HEK293T (cell line): Measurements from ENCODE around the gene UPF3B.

Source experiments
- ARNT ChIP-seq: fragments of 450-650 bp; IDR thresholded peaks from 2 replicates; pipeline ENCODE4 v1.6.1; 2017; ENCODE audit warnings: mild to moderate bottlenecking
- BHLHE40 ChIP-seq: fragments of 450-650 bp; IDR thresholded peaks from 2 replicates; pipeline ENCODE4 v1.6.1; 2016; ENCODE audit warnings: mild to moderate bottlenecking, moderate library complexity, borderline replicate concordance
- CTBP1 ChIP-seq: fragments of 450-650 bp; IDR thresholded peaks from 2 replicates; pipeline ENCODE4 v1.6.1; 2016; ENCODE audit warnings: borderline replicate concordance
- ELF4 ChIP-seq: fragments of 450-650 bp; IDR thresholded peaks from 2 replicates; pipeline ENCODE4 v1.6.1; 2017; ENCODE audit warnings: antibody characterized with exemption
- FOXA1 ChIP-seq: fragments of 450-650 bp; IDR thresholded peaks from 2 replicates; pipeline ENCODE4 v1.6.1; 2016; ENCODE audit warnings: mild to moderate bottlenecking
- FOXK2 ChIP-seq: fragments of 450-650 bp; IDR thresholded peaks from 2 replicates; pipeline ENCODE4 v1.6.1; 2016; ENCODE audit warnings: mild to moderate bottlenecking
- FOXM1 ChIP-seq: fragments of 450-650 bp; IDR thresholded peaks from 2 replicates; pipeline ENCODE4 v1.6.1; 2017; ENCODE audit warnings: mild to moderate bottlenecking, borderline replicate concordance
- L3MBTL2 ChIP-seq: fragments of 450-650 bp; conservative IDR thresholded peaks from 2 replicates; pipeline ENCODE4 v1.6.1; 2016; ENCODE audit warnings: mild to moderate bottlenecking
- LEF1 ChIP-seq: fragments of 450-650 bp; IDR thresholded peaks from 2 replicates; pipeline ENCODE4 v1.6.1; 2017; ENCODE audit warnings: mild to moderate bottlenecking, borderline replicate concordance
- NFRKB ChIP-seq: fragments of 450-650 bp; IDR thresholded peaks from 2 replicates; pipeline ENCODE4 v1.6.1; 2016; ENCODE audit warnings: mild to moderate bottlenecking, moderate library complexity
- SUZ12 ChIP-seq: fragments of 450-650 bp; IDR thresholded peaks from 2 replicates; pipeline ENCODE4 v1.6.1; 2016; ENCODE audit warnings: mild to moderate bottlenecking
- TARDBP ChIP-seq: fragments of 450-650 bp; IDR thresholded peaks from 2 replicates; pipeline ENCODE4 v1.6.1; 2016
- TF ChIP-seq, protein P1 (sequence below): fragments of 450-650 bp; IDR thresholded peaks from 2 replicates; pipeline ENCODE4 v1.6.1; 2016

DNA sequence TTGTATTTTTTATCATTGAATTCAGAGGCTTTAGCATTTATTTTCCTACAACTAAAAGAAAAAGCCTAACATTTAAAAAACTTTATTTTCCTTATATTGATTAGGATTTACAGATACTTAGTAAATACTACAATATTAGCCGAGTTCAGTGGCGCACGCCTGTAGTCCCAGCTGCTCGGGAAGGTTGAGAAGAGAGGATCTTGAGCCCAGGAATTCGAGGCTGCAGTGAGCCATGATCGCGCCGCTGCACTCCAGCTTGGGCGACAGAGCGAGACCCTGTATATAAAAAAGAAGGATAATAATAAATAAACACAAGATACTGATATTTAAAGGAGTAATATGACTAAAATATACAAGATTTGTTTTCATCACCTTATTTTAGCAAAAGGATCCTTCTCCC lies 681 bp upstream of the UPF3B start:
- TF ChIP-seq TARDBP (no peak), FOXM1 (no peak), FOXK2 (no peak), LEF1 (no peak), BHLHE40 (no peak), ARNT (no peak), FOXA1 (no peak), SUZ12 (no peak), ELF4 (no peak), NFRKB (no peak), CTBP1 (no peak), L3MBTL2 (no peak)
- TF ChIP-seq, protein P1, sequence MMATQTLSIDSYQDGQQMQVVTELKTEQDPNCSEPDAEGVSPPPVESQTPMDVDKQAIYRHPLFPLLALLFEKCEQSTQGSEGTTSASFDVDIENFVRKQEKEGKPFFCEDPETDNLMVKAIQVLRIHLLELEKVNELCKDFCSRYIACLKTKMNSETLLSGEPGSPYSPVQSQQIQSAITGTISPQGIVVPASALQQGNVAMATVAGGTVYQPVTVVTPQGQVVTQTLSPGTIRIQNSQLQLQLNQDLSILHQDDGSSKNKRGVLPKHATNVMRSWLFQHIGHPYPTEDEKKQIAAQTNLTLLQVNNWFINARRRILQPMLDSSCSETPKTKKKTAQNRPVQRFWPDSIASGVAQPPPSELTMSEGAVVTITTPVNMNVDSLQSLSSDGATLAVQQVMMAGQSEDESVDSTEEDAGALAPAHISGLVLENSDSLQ: no peak
